ENCODE results near the gene TANGO6.

DNA sequence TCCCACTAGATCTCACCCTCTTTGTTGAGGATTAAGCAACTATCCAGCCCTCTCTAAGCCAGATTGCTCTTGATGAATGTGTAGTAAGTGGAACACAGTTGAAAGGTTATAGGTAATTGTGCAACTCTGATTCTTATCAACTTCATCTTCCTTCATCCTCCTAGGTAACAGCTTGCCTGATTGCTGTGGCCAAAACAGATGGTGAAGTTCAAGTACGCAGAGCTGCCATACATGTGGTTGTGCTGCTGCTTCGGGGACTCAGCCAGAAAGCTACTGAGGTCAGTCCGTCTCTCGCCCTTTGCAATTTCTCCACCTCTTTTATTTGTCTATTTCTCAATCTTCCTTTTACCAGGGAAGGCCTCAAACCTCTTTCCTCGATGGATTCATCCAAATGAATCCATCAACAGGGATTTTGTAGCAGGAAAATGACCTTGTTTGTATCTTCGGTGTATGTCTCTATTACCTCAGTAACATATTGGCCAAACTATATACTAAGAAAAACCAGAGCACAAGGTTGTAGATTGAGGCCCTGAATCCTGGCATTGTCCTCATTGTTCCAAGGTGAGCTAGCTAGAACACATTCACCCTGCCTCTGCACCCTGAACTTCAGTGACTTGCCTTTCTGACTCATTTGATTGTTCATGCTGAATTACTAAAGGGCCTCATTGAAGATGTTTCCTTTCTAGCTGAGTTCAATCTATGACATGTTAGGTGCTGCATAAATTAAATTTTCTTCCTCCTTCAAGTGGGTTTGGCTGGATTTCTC is 197.0 kb downstream of the TANGO6 start:
- TF ChIP-seq, protein P1, sequence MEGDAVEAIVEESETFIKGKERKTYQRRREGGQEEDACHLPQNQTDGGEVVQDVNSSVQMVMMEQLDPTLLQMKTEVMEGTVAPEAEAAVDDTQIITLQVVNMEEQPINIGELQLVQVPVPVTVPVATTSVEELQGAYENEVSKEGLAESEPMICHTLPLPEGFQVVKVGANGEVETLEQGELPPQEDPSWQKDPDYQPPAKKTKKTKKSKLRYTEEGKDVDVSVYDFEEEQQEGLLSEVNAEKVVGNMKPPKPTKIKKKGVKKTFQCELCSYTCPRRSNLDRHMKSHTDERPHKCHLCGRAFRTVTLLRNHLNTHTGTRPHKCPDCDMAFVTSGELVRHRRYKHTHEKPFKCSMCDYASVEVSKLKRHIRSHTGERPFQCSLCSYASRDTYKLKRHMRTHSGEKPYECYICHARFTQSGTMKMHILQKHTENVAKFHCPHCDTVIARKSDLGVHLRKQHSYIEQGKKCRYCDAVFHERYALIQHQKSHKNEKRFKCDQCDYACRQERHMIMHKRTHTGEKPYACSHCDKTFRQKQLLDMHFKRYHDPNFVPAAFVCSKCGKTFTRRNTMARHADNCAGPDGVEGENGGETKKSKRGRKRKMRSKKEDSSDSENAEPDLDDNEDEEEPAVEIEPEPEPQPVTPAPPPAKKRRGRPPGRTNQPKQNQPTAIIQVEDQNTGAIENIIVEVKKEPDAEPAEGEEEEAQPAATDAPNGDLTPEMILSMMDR (IDR thresholded peaks at IDR 0.05), result no peak
- no peak for TF ChIP-seq POLR2A (IDR thresholded peaks at IDR 0.05)

Data from adrenal gland (tissue), 5 donors.